Measurements from ENCODE around the gene NKX3-2. TPM values are rescaled to one million over a fixed set of nuclear protein-coding genes. Genes with fewer than 3 reads are reported as not detected.
A peak's percentile ranks its signal among the peaks of the same experiment; 100 is the strongest.

NKX3-2 gene
- total RNA-seq, 1 experiment from 2014 or later: not detected

DNA sequence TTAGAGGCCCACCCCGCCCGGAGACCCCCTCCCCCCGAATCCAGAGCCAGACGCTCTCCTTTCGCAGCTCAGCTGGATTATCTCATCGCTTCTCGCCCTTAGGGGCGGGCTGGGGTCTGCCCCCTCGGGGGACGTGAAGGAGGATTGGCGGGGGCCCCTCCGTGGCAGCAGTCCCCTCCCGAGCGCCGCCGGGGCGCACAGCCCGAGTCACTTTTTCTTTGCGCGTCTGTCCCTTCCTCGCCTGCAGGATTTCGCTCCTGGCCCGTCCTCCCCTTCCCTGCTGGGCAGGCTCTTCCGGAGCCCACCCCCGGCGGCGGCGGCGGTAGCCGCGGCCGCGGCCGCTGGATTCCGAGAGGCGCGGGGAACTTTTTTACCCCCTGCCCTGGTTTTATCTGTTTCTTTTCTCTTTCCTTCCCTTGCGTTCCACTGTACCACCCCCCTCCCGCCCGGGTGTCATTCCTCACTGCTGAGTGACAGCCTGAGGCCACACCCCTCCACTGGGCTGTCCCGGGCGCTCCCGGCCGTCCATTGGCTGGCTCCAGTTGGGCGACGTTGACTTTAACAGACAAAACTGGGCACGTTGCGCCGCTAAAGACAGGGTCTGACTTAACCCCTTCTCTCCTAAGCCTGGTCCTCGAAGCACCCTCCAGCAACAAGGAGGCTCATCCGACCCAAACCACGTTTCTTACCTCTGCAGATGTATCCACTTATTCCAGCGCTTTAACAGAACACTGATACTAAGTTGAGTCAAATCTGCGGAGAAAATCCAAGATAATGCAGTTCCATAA is 492 bp upstream of the NKX3-2 start:
- intact Hi-C loops (cut with micrococcal nuclease; ENCODE audit: unreplicated experiment): loop anchor here (1.0 to 5.0 kb wide), 2 partner anchors 60 to 912 kb away; partner anchors contain the start of gene RAB28
- ChIA-PET CTCF (no interaction called here), POLR2A (ENCODE audit: unreplicated experiment) (no interaction called here)
- Histone ChIP-seq H3K36me3 (ENCODE audit: low read depth) (no peaks in the 10 kb centered on the region), H3K27me3 (ENCODE audit: insufficient read depth, low read depth) (peaks cover 8% of the 10 kb centered on the region; the same call in 1 of the 2 replicates), H4K20me1 (ENCODE audit: insufficient read depth) (no peaks in the 10 kb centered on the region), H3K4me2 (peak overlapping the region; percentile 90), H3F3A (ENCODE audit: insufficient read depth, low read depth) (no peaks in the 10 kb centered on the region), H3K4me3 (peak overlapping the region; percentile 62; the same call in 1 of the 2 replicates), H3K9me3 (ENCODE audit: insufficient read depth, low read depth) (no peaks in the 10 kb centered on the region), H3K9me2 (ENCODE audit: insufficient read depth) (no peaks in the 10 kb centered on the region), H2AFZ (peak overlapping the region; percentile 79), H3K4me1 (replicated peaks; ENCODE audit: insufficient read depth) (peaks cover 5% of the 10 kb centered on the region; the same call in 1 of the 2 replicates), H3K27ac (no peak overlapping the region), H3K79me2 (ENCODE audit: low read depth) (no peaks in the 10 kb centered on the region)
- BruUV-seq (replicated peaks): no TSS peak
- peak; percentile 55 to 72 for DNase-seq
- no peak for TF ChIP-seq EZH2 (IDR thresholded peaks at IDR 0.05; ENCODE audit: low read depth)
- TF ChIP-seq, protein P1, sequence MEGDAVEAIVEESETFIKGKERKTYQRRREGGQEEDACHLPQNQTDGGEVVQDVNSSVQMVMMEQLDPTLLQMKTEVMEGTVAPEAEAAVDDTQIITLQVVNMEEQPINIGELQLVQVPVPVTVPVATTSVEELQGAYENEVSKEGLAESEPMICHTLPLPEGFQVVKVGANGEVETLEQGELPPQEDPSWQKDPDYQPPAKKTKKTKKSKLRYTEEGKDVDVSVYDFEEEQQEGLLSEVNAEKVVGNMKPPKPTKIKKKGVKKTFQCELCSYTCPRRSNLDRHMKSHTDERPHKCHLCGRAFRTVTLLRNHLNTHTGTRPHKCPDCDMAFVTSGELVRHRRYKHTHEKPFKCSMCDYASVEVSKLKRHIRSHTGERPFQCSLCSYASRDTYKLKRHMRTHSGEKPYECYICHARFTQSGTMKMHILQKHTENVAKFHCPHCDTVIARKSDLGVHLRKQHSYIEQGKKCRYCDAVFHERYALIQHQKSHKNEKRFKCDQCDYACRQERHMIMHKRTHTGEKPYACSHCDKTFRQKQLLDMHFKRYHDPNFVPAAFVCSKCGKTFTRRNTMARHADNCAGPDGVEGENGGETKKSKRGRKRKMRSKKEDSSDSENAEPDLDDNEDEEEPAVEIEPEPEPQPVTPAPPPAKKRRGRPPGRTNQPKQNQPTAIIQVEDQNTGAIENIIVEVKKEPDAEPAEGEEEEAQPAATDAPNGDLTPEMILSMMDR (conservative IDR thresholded peaks at IDR 0.05): no peak

DNA sequence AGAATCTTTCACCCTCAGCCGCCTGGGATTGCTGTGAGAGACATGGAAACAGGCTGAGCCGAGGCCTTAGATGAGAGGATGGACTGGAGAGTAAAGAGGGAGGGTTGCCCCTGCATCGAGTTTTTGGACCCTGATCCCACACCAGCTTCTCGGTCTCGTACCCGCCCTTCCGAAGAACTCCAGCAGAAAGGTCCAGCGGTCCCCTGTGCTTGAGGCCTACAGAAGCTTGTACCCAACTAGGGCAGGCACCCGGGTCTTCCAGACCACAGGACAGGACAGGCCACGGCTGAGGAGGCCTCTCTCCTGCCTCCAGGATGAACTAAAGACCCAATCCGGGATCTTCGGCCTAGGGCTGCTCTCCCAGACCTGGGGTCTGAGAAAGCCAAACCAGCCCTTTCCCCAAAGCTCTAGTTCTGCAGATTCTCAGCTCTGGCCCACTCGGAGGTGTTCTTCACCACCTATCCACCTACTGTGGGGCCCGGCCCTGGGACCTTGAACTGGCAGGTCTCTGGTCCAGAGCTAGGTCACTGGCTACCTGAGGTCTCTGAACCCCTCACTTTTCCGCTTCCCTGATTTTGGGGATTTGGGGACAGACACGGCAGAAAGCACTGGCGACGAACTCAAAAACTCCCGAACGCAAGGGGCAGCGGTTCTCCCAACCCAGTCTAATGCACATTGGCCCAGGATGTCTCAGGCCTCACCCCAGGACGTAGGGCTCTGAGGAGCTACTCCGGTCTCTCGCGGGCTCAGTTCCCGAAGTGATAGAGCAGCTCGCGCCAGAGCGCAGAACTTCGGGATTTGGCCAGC is 1.1 kb downstream of the NKX3-2 start:
- ChIA-PET POLR2A (ENCODE audit: unreplicated experiment) (no interaction called here), CTCF (no interaction called here)
- H3K27ac ChIP-seq: no peak overlapping the region
- BruUV-seq (replicated peaks): no TSS peak
- no peak overlapping the region for H2AFZ ChIP-seq
- no peaks in the 10 kb centered on the region for H3K9me2 ChIP-seq (ENCODE audit: insufficient read depth)
- H3K36me3 ChIP-seq (ENCODE audit: low read depth): no peaks in the 10 kb centered on the region
- no peak overlapping the region for H3K4me2 ChIP-seq
- no peaks in the 10 kb centered on the region for H3K79me2 ChIP-seq (ENCODE audit: low read depth)
- peaks cover 5% of the 10 kb centered on the region; the same call in 1 of the 2 replicates for H3K4me1 ChIP-seq (replicated peaks; ENCODE audit: insufficient read depth)
- H3K9me3 ChIP-seq (ENCODE audit: insufficient read depth, low read depth): no peaks in the 10 kb centered on the region
- H4K20me1 ChIP-seq (ENCODE audit: insufficient read depth): no peaks in the 10 kb centered on the region
- H3K4me3 ChIP-seq: no peak overlapping the region
- DNase-seq: no peak
- TF ChIP-seq, protein P1 (conservative IDR thresholded peaks at IDR 0.05): no peak
- no peak for TF ChIP-seq EZH2 (IDR thresholded peaks at IDR 0.05; ENCODE audit: low read depth)
- intact Hi-C loops (cut with micrococcal nuclease; ENCODE audit: unreplicated experiment): no loop called here
- H3K27me3 ChIP-seq (ENCODE audit: insufficient read depth, low read depth): peaks cover 11% of the 10 kb centered on the region; the same call in 1 of the 2 replicates
- H3F3A ChIP-seq (ENCODE audit: insufficient read depth, low read depth): no peaks in the 10 kb centered on the region

DNA sequence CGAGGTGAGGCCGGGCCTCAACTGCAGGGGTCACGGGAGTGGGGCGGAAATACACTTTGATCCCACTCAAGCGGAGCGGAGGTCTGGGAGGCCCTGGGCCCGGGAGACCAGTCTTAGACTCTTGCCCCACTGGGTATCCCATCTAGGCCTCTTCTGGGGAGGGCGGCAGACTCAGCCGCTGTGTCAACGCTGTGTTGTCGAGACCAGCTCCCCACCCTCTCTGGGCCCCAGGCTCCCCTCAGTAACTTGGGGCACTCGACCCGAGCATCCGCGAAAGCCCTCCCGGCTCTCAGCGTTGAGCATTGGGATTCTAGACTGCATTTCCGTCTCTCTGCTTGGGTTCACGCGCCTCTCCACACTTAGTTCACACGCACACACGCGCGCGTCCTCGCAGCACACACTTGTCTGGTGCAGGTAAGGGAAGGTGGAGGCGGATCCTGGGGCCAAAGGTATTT is 1.7 kb downstream of the NKX3-2 start:
- peaks cover 11% of the 10 kb centered on the region; the same call in 1 of the 2 replicates for H3K27me3 ChIP-seq (ENCODE audit: insufficient read depth, low read depth)
- H4K20me1 ChIP-seq (ENCODE audit: insufficient read depth): no peaks in the 10 kb centered on the region
- H3K9me3 ChIP-seq (ENCODE audit: insufficient read depth, low read depth): no peaks in the 10 kb centered on the region
- CTCF ChIA-PET: no interaction called here
- H3K4me3 ChIP-seq: no peak overlapping the region
- no peaks in the 10 kb centered on the region for H3F3A ChIP-seq (ENCODE audit: insufficient read depth, low read depth)
- no peaks in the 10 kb centered on the region for H3K36me3 ChIP-seq (ENCODE audit: low read depth)
- H3K4me2 ChIP-seq: no peak overlapping the region
- TF ChIP-seq EZH2 (IDR thresholded peaks at IDR 0.05; ENCODE audit: low read depth): no peak
- TF ChIP-seq, protein P1 (conservative IDR thresholded peaks at IDR 0.05): no peak
- no TSS peak for BruUV-seq (replicated peaks)
- no peaks in the 10 kb centered on the region for H3K9me2 ChIP-seq (ENCODE audit: insufficient read depth)
- intact Hi-C loops (cut with micrococcal nuclease; ENCODE audit: unreplicated experiment): no loop called here
- no peak overlapping the region for H3K27ac ChIP-seq
- DNase-seq: no peak
- H2AFZ ChIP-seq: no peak overlapping the region
- POLR2A ChIA-PET (ENCODE audit: unreplicated experiment): no interaction called here
- H3K79me2 ChIP-seq (ENCODE audit: low read depth): no peaks in the 10 kb centered on the region
- peaks cover 5% of the 10 kb centered on the region; the same call in 1 of the 2 replicates for H3K4me1 ChIP-seq (replicated peaks; ENCODE audit: insufficient read depth)

Measured in PC-9 (cell line).